ENCODE measurements around the gene RBM43. TPM values are rescaled to one million over a fixed set of nuclear protein-coding genes. Genes with fewer than 3 reads are reported as not detected.

Gene RBM43
- total RNA-seq, 2 donors from 2014 or later: 6.2 to 6.4 TPM

- no peak for TF ChIP-seq POLR2AphosphoS5 (IDR thresholded peaks at IDR 0.05)
- no peak for TF ChIP-seq CTCF (IDR thresholded peaks at IDR 0.05)
- TF ChIP-seq POLR2A (IDR thresholded peaks at IDR 0.05): no peak
- Histone ChIP-seq H3K4me1 (replicated peaks) (no peaks in the 10 kb centered on the region), H3K27ac (no peak overlapping the region), H3K27me3 (replicated peaks; ENCODE audit: insufficient read depth) (no peaks in the 10 kb centered on the region), H3K36me3 (no peaks in the 10 kb centered on the region), H3K9me3 (no peaks in the 10 kb centered on the region), H3K4me3 (no peak overlapping the region)
- DNase-seq (ENCODE audit: low spot score): no peak
- intact Hi-C loops (cut with DNase I): no loop called here
- 21% methylated on average over 4 of the region's 4 CpGs for WGBS
These were observed 18.6 kb upstream of the RBM43 start for GRCh38 chr2:151280271-151280670.

DNA sequence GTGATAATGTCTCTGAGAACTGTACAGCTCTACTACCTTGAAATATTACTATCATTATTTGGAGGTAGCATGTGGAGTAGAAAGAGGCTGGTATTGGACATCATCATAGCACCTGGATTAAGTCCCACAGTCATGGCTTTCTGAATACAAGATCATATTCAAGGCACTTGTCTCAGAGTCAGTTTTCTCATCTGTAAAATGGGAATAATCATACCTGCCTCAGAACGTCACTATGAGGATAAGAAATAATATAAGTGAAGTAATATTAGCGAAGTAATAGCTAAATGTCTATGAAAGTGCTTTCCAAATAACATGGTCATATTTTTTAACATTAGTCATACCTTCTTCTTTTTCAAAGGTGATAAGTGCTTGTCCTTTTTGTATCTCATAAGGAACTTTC, 16.8 kb upstream of the RBM43 start:
- no peak for TF ChIP-seq POLR2AphosphoS5 (IDR thresholded peaks at IDR 0.05)
- no peak for TF ChIP-seq CTCF (IDR thresholded peaks at IDR 0.05)
- no peak for TF ChIP-seq POLR2A (IDR thresholded peaks at IDR 0.05)
- no peaks in the 10 kb centered on the region for H3K27me3 ChIP-seq (replicated peaks; ENCODE audit: insufficient read depth)
- no peaks in the 10 kb centered on the region for H3K36me3 ChIP-seq
- intact Hi-C loops (cut with DNase I): no loop called here
- no peak for DNase-seq (ENCODE audit: low spot score)
- H3K9me3 ChIP-seq: no peaks in the 10 kb centered on the region
- H3K27ac ChIP-seq: no peak overlapping the region
- no peaks in the 10 kb centered on the region for H3K4me1 ChIP-seq (replicated peaks)
- no peak overlapping the region for H3K4me3 ChIP-seq
- WGBS: 97% methylated on average over 2 of the region's 2 CpGs

GRCh38 chr2:151277067-151277466, 15.4 kb upstream of the RBM43 start:
- intact Hi-C loops (cut with DNase I): no loop called here
- 100% methylated on average over 1 of the region's 1 CpG for WGBS
- TF ChIP-seq CTCF (IDR thresholded peaks at IDR 0.05): no peak
- TF ChIP-seq POLR2A (IDR thresholded peaks at IDR 0.05): no peak
- TF ChIP-seq POLR2AphosphoS5 (IDR thresholded peaks at IDR 0.05): no peak
- no peaks in the 10 kb centered on the region for H3K4me1 ChIP-seq (replicated peaks)
- no peaks in the 10 kb centered on the region for H3K36me3 ChIP-seq
- H3K27ac ChIP-seq: no peak overlapping the region
- DNase-seq (ENCODE audit: low spot score): no peak
- H3K9me3 ChIP-seq: no peaks in the 10 kb centered on the region
- H3K4me3 ChIP-seq: no peak overlapping the region
- no peaks in the 10 kb centered on the region for H3K27me3 ChIP-seq (replicated peaks; ENCODE audit: insufficient read depth)

GRCh38 chr2:151275291-151275690, 13.6 kb upstream of the RBM43 start:
- 91% methylated on average over 7 of the region's 7 CpGs for WGBS
- Histone ChIP-seq H3K27me3 (replicated peaks; ENCODE audit: insufficient read depth) (no peaks in the 10 kb centered on the region), H3K27ac (no peak overlapping the region), H3K4me1 (replicated peaks) (no peaks in the 10 kb centered on the region), H3K4me3 (no peak overlapping the region), H3K9me3 (no peaks in the 10 kb centered on the region), H3K36me3 (no peaks in the 10 kb centered on the region)
- intact Hi-C loops (cut with DNase I): no loop called here
- no peak for TF ChIP-seq POLR2A (IDR thresholded peaks at IDR 0.05)
- no peak for TF ChIP-seq POLR2AphosphoS5 (IDR thresholded peaks at IDR 0.05)
- no peak for TF ChIP-seq CTCF (IDR thresholded peaks at IDR 0.05)
- DNase-seq (ENCODE audit: low spot score): no peak

DNA sequence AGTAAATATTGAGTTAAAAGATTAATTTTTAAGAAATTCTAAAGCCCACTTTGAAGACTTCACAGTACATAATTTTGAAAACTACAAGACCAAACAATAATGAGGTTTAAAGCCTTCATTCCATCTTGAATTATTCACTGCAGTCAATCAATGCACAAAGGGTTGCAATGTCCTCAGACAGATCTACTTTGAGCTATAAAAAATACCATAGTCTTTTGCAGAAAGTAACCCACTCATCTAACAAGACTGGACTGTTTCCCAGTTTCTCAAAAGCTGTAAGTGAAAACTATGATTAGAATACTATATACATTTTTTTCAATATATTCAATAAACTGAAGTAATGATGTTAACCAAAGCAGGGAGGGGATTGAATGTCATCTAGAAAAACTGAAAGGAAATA, 10.2 kb upstream of the RBM43 start:
- intact Hi-C loops (cut with DNase I): no loop called here
- TF ChIP-seq CTCF (IDR thresholded peaks at IDR 0.05) (no peak), POLR2AphosphoS5 (IDR thresholded peaks at IDR 0.05) (no peak), POLR2A (IDR thresholded peaks at IDR 0.05) (no peak)
- Histone ChIP-seq H3K27me3 (replicated peaks; ENCODE audit: insufficient read depth) (no peaks in the 10 kb centered on the region), H3K4me3 (no peak overlapping the region), H3K4me1 (replicated peaks) (no peaks in the 10 kb centered on the region), H3K27ac (no peak overlapping the region), H3K9me3 (no peaks in the 10 kb centered on the region), H3K36me3 (no peaks in the 10 kb centered on the region)
- no peak for DNase-seq (ENCODE audit: low spot score)
